Left lung (tissue), 10 donors: ENCODE data around the gene STOML1. TPM values are rescaled to one million over a fixed set of nuclear protein-coding genes. Genes with fewer than 3 reads are reported as not detected.
"Not testable (repeated sequence)": the region's sequence is repeated elsewhere in the genome, so short reads cannot be mapped to it uniquely, and the experiment has no call there.

ENCODE experiments used
- ATAC-seq: fragments of 200-7000 bp; cut with Tn5 transposase; one replicate; pipeline ENCODE4 v1.9.1; 2020; ENCODE audit warnings: moderate library complexity
- DNase-seq, 4 donors: peaks; one replicate each; pipeline ENCODE4 v3.0.0-alpha.2; 2013 to 2020
- H3K27ac ChIP-seq, 2 donors: fragments of 200-600 bp; sonication (generic) in 1 of 2; one replicate each; pipeline versions ENCODE4 v1.5.0 to v1.8.0; 2020 to 2021
- H3K27me3 ChIP-seq, 2 donors: fragments of 200-600 bp; sonication (generic) in 1 of 2; one replicate each; pipeline versions ENCODE4 v1.5.0 to v1.8.0; 2020 to 2021
- H3K36me3 ChIP-seq, 2 donors: fragments of 200-600 bp; sonication (generic) in 1 of 2; one replicate each; pipeline versions ENCODE4 v1.5.0 to v1.8.0; 2020 to 2021
- H3K4me1 ChIP-seq, 2 donors: fragments of 200-600 bp; one replicate each; pipeline ENCODE4 v1.8.0; 2021
- H3K4me3 ChIP-seq, 2 donors: fragments of 200-600 bp; sonication (generic) in 1 of 2; one replicate each; pipeline versions ENCODE4 v1.5.0 to v1.8.0; 2020 to 2021; ENCODE audit warnings: mild to moderate bottlenecking in 1 of 2
- H3K9me3 ChIP-seq, 2 donors: fragments of 200-600 bp; sonication (generic) in 1 of 2; one replicate each; pipeline versions ENCODE4 v1.5.0 to v1.8.0; 2020 to 2021
- CTCF ChIP-seq, 2 donors: fragments of 200-600 bp; sonication (generic) in 1 of 2; IDR thresholded peaks; one replicate each; pipeline versions ENCODE4 v1.5.0 to v1.8.0; 2021; ENCODE audit warnings: antibody characterized with exemption in 2 of 2
- intact Hi-C, 2 donors: fragments of 100-400 bp; cut with DNase I; formaldehyde crosslinking; loops; one replicate each; pipeline versions ENCODE4 v1.11.2 to v1.14.2; 2022
- polyA plus RNA-seq, 6 donors: library from polyadenylated mRNA; unstranded; fragments of 120-200 nt; gene quantifications; one replicate each; pipeline ENCODE4 v1.2.1, GENCODE V29; 2013; ENCODE audit not compliant: insufficient read length in 6 of 6
- total RNA-seq, 2 donors: library from RNA; stranded (reverse); fragmentation: NEBNext Ultra II Directional; extraction: Animal tissue kit (Norgen Biotek cat#: 25700); gene quantifications; one replicate each; pipeline ENCODE4 v1.2.1, GENCODE V29; 2021
- donor health status: DM: no; HTN: yes; CAD: no.
- donor health status: DM: no; HTN: no; CAD: no.

Gene STOML1
- total and polyA plus RNA-seq, 8 donors, result 10.9 to 29.3 (median 13.7) TPM

GRCh38 chr15:73964736-73965093 lies 27.4 kb downstream of the STOML1 start:
- intact Hi-C loops, result no loop called here
- ATAC-seq (peak; percentile 96), DNase-seq (peak; percentile 59 to 92 (median 74))
- Histone ChIP-seq H3K27me3 (no peaks in the 10 kb centered on the region), H3K4me3 (no peak overlapping the region), H3K27ac (no peak overlapping the region), H3K9me3 (no peaks in the 10 kb centered on the region), H3K36me3 (no peaks in the 10 kb centered on the region), H3K4me1 (peaks cover 6 to 10% of the 10 kb centered on the region in 2 donors)
- peak; percentile 92 to 96 for TF ChIP-seq CTCF (IDR thresholded peaks at IDR 0.05)

- no peaks in the 10 kb centered on the region for H3K36me3 ChIP-seq
- intact Hi-C loops, result no loop called here
- TF ChIP-seq CTCF (IDR thresholded peaks at IDR 0.05), result no peak
- ATAC-seq (no peak), DNase-seq (peak in 1 of 4 donors; percentile 48)
- H3K27ac ChIP-seq, result no peak overlapping the region
- H3K4me3 ChIP-seq, result no peak overlapping the region
- H3K27me3 ChIP-seq, result no peaks in the 10 kb centered on the region
- peaks cover 6 to 10% of the 10 kb centered on the region in 2 donors for H3K4me1 ChIP-seq
- no peaks in the 10 kb centered on the region for H3K9me3 ChIP-seq
Observed at GRCh38 chr15:73962433-73962832, 29.7 kb downstream of the STOML1 start.

- H3K27ac ChIP-seq, H3K36me3 ChIP-seq, DNase-seq, H3K9me3 ChIP-seq, intact Hi-C loops, H3K4me1 ChIP-seq, H3K27me3 ChIP-seq, H3K4me3 ChIP-seq, ATAC-seq: not testable (repeated sequence)
Observed at GRCh38 chr15:73960472-73961070, 31.5 kb downstream of the STOML1 start.

- DNase-seq (no peak), ATAC-seq (no peak)
- Histone ChIP-seq H3K4me3 (no peak overlapping the region), H3K27ac (no peak overlapping the region), H3K36me3 (no peaks in the 10 kb centered on the region), H3K4me1 (peaks cover 0 to 4% of the 10 kb centered on the region in 2 donors), H3K9me3 (no peaks in the 10 kb centered on the region), H3K27me3 (no peaks in the 10 kb centered on the region)
- intact Hi-C loops, result no loop called here
- TF ChIP-seq CTCF (IDR thresholded peaks at IDR 0.05), result no peak
Observed at GRCh38 chr15:73959801-73960200, 32.3 kb downstream of the STOML1 start.

GRCh38 chr15:73959012-73959581 lies 33.0 kb downstream of the STOML1 start:
- DNase-seq (no peak), ATAC-seq (no peak)
- Histone ChIP-seq H3K36me3 (no peaks in the 10 kb centered on the region), H3K27me3 (no peaks in the 10 kb centered on the region), H3K27ac (no peak overlapping the region), H3K4me1 (no peaks in the 10 kb centered on the region), H3K4me3 (no peak overlapping the region), H3K9me3 (no peaks in the 10 kb centered on the region)
- no peak for TF ChIP-seq CTCF (IDR thresholded peaks at IDR 0.05)
- intact Hi-C loops, result no loop called here

- H3K9me3 ChIP-seq, result no peaks in the 10 kb centered on the region
- H3K4me1 ChIP-seq, result no peaks in the 10 kb centered on the region
- no peak overlapping the region for H3K27ac ChIP-seq
- no peaks in the 10 kb centered on the region for H3K36me3 ChIP-seq
- no peak for DNase-seq
- ATAC-seq, result no peak
- no peak for TF ChIP-seq CTCF (IDR thresholded peaks at IDR 0.05)
- intact Hi-C loops, result no loop called here
- H3K27me3 ChIP-seq, result no peaks in the 10 kb centered on the region
- no peak overlapping the region for H3K4me3 ChIP-seq
Observed at GRCh38 chr15:73957785-73958184, 34.3 kb downstream of the STOML1 start.
